Choroid plexus epithelial cell (primary cell): ENCODE measurements around the gene CDHR3.
A peak's percentile ranks its signal among the peaks of the same experiment; 100 is the strongest.

Source experiments
- DNase-seq: peaks from one replicate; pipeline ENCODE4 v3.0.0-alpha.2; 2010; ENCODE audit warnings: low read depth
- H3K4me3 ChIP-seq: 2 replicates; pipeline ENCODE4 v1.5.1; 2011; ENCODE audit warnings: low read depth, mild to moderate bottlenecking, control low read depth, low read length, moderate library complexity
- TF ChIP-seq, protein P1 (sequence below): conservative IDR thresholded peaks from 2 replicates; pipeline ENCODE4 v1.5.1; 2011; ENCODE audit warnings: low read depth, mild to moderate bottlenecking, control low read depth, inconsistent platforms, low read length, moderate library complexity

The CDHR3 gene

DNA sequence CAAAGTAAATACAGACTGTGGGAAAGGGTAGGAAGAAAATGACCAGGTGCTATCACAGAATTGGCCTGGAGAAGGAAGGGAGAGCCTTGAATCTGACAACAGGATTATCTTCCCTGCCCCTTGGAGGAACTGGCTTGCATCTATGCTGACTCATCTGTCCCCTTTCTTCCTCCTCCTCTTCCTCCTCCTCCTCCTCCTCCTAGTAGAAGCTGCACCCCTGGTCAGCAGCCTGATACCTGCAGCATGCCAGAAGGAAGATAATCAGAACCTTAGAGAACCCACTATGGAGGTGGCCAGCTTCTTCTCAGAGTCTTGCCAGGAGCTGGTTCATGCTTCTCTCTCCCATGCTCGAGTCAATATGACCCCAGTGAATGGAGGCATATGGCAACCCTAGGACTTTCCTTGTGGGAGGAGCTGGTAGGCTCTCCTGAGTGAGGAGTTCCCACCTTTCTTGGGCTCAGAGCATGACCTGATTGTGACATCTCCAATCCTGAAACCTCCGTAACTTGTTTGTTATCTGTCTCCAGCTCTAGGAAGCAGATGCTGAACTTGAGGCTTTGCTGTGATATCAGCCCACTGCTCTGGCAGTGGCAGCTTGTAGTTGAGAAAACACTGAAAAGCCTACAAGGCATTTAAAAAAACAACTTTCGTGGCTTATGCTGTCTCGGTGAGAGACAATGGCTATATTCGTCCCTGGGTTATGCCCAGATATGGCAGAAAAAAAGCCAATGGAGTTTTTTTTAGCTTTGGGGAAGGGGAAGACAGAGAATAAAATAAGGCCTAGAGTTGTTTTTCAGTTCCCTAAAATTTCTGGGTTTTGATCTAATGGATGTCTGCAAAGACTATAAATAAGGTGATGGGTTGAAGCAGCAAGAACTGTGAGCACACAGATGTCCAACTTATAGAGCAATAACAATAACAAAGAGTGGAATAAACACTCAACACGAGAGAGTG is 60.6 kb downstream of the CDHR3 start:
- TF ChIP-seq, protein P1, sequence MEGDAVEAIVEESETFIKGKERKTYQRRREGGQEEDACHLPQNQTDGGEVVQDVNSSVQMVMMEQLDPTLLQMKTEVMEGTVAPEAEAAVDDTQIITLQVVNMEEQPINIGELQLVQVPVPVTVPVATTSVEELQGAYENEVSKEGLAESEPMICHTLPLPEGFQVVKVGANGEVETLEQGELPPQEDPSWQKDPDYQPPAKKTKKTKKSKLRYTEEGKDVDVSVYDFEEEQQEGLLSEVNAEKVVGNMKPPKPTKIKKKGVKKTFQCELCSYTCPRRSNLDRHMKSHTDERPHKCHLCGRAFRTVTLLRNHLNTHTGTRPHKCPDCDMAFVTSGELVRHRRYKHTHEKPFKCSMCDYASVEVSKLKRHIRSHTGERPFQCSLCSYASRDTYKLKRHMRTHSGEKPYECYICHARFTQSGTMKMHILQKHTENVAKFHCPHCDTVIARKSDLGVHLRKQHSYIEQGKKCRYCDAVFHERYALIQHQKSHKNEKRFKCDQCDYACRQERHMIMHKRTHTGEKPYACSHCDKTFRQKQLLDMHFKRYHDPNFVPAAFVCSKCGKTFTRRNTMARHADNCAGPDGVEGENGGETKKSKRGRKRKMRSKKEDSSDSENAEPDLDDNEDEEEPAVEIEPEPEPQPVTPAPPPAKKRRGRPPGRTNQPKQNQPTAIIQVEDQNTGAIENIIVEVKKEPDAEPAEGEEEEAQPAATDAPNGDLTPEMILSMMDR, result no peak
- no peak overlapping the region for H3K4me3 ChIP-seq
- no peak for DNase-seq

DNA sequence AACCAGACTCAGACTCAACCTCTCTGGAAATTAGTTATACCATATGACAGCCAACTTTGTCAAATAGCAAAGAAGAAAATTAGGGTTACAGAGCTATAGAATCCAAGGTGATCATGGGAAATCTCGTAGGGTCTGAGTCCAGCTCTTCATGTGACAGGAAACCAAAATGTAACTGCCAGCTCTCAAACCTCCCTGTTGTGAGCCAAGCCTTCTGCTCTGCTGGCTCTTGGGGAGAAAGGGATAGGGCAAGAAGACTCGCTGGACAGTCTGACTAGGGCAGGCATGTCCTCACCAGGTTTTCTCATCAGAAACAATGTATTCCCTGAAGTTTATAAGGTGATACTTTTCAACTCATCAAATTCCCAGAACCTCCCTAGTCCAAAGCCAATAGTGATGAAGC is 63.0 kb downstream of the CDHR3 start:
- no peak overlapping the region for H3K4me3 ChIP-seq
- DNase-seq, result no peak
- TF ChIP-seq, protein P1, result no peak

DNA sequence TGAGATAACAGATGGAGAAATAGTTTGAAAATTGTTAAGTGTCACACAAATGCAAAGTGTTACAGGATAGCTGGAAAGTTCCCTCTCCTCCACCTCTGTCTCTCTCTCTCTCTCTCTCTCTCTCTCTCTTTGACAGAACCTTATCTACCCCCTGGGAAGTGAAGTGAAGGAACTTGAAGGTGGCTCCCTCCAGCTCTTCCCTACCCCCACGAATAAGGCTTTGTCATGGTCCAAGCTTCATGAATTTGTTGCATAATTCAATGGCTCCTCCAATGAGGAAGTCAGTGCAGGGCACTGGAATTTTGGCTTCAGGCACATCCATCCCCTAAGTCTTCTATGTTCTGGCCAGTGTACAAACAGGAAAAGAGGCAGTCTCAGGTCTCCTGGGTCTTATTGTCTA is 66.4 kb downstream of the CDHR3 start:
- DNase-seq, result no peak
- H3K4me3 ChIP-seq, result no peak overlapping the region
- TF ChIP-seq, protein P1, result no peak

DNA sequence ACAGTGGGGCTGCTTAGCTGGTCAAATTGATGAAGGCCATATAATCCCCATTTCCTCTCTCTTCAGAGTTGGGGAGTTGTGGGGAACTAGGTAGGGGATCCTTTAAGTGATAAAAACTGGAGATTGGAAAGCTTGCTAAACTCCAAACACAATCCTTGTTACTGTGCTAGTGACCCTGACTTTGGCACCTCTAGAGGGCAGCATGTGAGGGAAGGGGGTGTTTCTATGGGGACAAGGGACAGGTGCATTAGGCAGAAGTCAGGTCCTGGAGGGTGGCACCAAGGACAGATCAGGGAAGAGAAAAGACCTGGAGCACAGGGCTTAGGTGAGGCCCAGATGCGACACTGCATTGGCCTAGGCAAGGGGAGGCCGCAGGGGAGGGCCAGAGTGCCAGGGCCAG is 66.9 kb downstream of the CDHR3 start:
- DNase-seq, result no peak
- H3K4me3 ChIP-seq, result no peak overlapping the region
- TF ChIP-seq, protein P1, result peak; percentile 12

DNA sequence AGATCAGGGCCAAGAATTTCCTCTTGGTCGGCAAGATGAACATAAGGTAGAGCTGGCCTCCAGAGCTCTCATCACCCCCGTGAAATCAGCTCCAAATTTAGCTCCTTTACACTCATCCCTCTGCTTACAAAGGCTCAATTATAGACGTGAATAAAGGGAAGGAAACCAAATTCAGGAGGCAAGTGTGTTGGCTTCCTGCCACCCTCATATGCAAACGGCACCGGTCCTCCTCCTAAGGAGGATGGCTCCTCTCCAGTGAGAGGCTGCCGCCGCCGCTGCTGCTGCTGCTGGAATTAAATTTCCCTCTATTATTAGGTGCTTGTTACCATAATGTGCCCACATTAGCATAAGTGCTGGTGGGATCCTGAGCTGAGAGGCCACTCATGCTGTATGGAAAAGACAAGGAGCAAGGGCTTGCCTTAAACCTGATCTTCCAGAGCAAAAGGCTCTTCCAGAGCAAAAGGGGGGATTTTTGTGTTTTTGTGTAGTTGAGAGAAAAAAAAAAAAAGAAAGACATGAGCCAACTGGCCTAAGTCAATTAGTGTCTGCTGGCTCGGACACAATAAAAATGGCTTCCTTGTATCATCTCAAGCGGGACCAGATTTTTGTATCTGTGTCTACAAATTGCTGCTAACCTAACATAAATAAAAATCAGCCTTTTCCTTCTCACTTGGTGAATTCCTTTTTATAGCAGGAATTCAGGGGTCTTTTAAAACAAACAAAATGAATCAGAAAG is 68.4 kb downstream of the CDHR3 start:
- TF ChIP-seq, protein P1, result no peak
- DNase-seq, result peak; percentile 34

DNA sequence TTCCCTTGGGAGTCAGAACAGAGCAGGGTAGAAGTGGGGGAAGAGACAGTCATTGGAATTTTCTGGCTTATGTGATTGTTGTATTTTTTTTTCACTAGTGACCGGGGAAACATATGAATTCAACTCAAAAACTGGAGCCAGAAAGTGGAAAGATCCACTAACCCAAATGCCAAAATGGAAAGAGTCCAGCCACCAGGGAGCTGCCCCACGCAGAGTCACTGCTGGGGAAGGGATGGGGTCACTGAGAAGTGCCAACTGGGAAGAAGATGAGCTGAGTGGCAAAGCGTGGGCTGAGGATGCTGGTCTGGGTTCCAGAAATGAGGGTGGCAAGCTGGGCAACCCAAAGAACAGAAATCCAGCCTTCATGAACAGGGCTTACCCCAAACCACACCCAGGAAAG is 69.2 kb downstream of the CDHR3 start:
- DNase-seq, result no peak

More for the DNA sequence above, 68.4 kb downstream of the CDHR3 start:
- no peak overlapping the region for H3K4me3 ChIP-seq

More for the DNA sequence above, 69.2 kb downstream of the CDHR3 start:
- H3K4me3 ChIP-seq, result no peak overlapping the region
- TF ChIP-seq, protein P1, result no peak
